Choroid plexus epithelial cell (primary cell): ENCODE data around the gene CRY2.

Experiments
- DNase-seq: peaks from one replicate; pipeline ENCODE4 v3.0.0-alpha.2; 2010; ENCODE audit warnings: low read depth
- H3K4me3 ChIP-seq: 2 replicates; pipeline ENCODE4 v1.5.1; 2011; ENCODE audit warnings: low read depth, mild to moderate bottlenecking, control low read depth, low read length, moderate library complexity
- TF ChIP-seq, protein P1 (sequence below): conservative IDR thresholded peaks from 2 replicates; pipeline ENCODE4 v1.5.1; 2011; ENCODE audit warnings: low read depth, mild to moderate bottlenecking, control low read depth, inconsistent platforms, low read length, moderate library complexity

CRY2 gene

GRCh38 chr11:45846974-45847910 is at the start of gene CRY2:
Gene CRY2, plus strand, starts transcription at chr11:45847475. Its CDS starts 16 bp downstream, at chr11:45847491.
- peak within 1 kb of the TSS; percentile 91 for H3K4me3 ChIP-seq
- peak; percentile 99 for DNase-seq
- TF ChIP-seq, protein P1, sequence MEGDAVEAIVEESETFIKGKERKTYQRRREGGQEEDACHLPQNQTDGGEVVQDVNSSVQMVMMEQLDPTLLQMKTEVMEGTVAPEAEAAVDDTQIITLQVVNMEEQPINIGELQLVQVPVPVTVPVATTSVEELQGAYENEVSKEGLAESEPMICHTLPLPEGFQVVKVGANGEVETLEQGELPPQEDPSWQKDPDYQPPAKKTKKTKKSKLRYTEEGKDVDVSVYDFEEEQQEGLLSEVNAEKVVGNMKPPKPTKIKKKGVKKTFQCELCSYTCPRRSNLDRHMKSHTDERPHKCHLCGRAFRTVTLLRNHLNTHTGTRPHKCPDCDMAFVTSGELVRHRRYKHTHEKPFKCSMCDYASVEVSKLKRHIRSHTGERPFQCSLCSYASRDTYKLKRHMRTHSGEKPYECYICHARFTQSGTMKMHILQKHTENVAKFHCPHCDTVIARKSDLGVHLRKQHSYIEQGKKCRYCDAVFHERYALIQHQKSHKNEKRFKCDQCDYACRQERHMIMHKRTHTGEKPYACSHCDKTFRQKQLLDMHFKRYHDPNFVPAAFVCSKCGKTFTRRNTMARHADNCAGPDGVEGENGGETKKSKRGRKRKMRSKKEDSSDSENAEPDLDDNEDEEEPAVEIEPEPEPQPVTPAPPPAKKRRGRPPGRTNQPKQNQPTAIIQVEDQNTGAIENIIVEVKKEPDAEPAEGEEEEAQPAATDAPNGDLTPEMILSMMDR: no peak

- H3K4me3 ChIP-seq: no peak overlapping the region
- TF ChIP-seq, protein P1: no peak
- DNase-seq: peak; percentile 63
Observed at GRCh38 chr11:45798793-45799441, 48.4 kb upstream of the CRY2 start.

- DNase-seq: no peak
- TF ChIP-seq, protein P1: no peak
- no peak overlapping the region for H3K4me3 ChIP-seq
Observed at GRCh38 chr11:45799562-45799961, 47.7 kb upstream of the CRY2 start.

DNA sequence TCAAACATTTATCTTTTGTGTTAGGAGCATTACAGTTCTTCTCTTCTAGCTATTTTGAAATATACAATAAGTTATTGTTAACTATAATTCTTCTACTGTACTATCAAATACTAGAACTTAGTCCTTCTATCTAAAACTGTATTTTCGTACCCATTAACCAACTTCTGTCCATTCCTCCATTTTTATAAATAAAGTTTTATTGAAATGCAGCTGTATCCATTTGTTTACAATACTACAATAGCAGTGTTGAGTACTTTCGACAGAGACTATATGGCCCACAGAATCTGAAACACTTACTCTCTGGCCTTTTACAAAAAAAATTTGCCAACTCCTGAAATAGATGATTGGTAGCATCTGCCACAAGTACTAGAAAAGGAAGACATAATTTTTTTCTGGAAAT is 47.0 kb upstream of the CRY2 start:
- no peak for DNase-seq
- H3K4me3 ChIP-seq: no peak overlapping the region
- TF ChIP-seq, protein P1: no peak

GRCh38 chr11:45801723-45802315 is 45.5 kb upstream of the CRY2 start:
- DNase-seq: peak; percentile 68
- H3K4me3 ChIP-seq: no peak overlapping the region
- TF ChIP-seq, protein P1: no peak

- H3K4me3 ChIP-seq: no peak overlapping the region
- no peak for DNase-seq
- TF ChIP-seq, protein P1: no peak
Observed at GRCh38 chr11:45802531-45803317, 44.6 kb upstream of the CRY2 start.
